GM23248 (cell line): ENCODE results near the gene RAB31.

ENCODE experiments used
- EZH2 ChIP-seq: fragments of 200-600 bp; sonication (generic); IDR thresholded peaks from 2 replicates; pipeline ENCODE4 v1.6.1; 2018; ENCODE audit warnings: antibody characterized with exemption, mild to moderate bottlenecking; ENCODE audit not compliant: insufficient read depth, poor library complexity, severe bottlenecking
- EZH2phosphoT487 ChIP-seq: fragments of 200-600 bp; sonication (generic); IDR thresholded peaks from 2 replicates; pipeline ENCODE4 v1.6.1; 2018; ENCODE audit warnings: antibody characterized with exemption, moderate library complexity, mild to moderate bottlenecking, low read depth; ENCODE audit not compliant: insufficient read depth

DNA sequence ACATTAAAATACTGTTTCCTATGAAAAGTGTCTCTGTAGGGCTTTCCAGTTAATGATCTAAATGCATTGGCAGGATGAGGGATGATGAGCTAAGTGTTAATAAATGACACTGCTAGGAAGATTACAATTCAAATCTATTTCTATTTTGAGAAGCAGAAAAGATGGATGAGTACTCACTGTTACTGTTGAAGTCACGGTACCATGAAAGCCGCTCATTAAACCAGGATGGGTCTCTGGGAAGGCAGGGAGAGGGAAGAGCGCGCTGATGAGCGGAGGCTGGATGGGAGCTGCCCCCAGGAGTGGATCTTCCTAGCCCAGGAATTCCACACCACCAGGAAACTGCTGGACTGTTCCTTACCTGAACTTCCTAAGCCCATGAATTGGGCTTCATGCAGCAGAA is 150.5 kb downstream of the RAB31 start:
- no peak for TF ChIP-seq EZH2
- no peak for TF ChIP-seq EZH2phosphoT487
